NCI-H1436 (cell line): ENCODE data around the gene TRIM68.

Experiments
- DNase-seq: peaks from one replicate; lab custom pipeline; 2025; lab: John Stamatoyannopoulos, UW

Gene TRIM68

GRCh38 chr11:4606231-4607015, 1.6 kb downstream of the TRIM68 start:
- peak; percentile 20 for DNase-seq

- no peak for DNase-seq
Observed at GRCh38 chr11:4605057-4605456, 3.0 kb downstream of the TRIM68 start.

GRCh38 chr11:4593739-4594138, 14.3 kb downstream of the TRIM68 start, which contains the start of gene OR52I1:
Gene OR52I1 (plus strand): TSS chr11:4594039. CDS start chr11:4594039, 0 bp downstream.
- no peak for DNase-seq

GRCh38 chr11:4589017-4589416, 19.0 kb downstream of the TRIM68 start:
- no peak for DNase-seq

- no peak for DNase-seq
Observed at GRCh38 chr11:4581443-4581842, 26.6 kb downstream of the TRIM68 start, which contains the start of gene OR52I2. Gene OR52I2 (plus strand): TSS chr11:4581743.

GRCh38 chr11:4580124-4580523, 27.9 kb downstream of the TRIM68 start:
- DNase-seq: no peak

GRCh38 chr11:4578624-4579023, 29.4 kb downstream of the TRIM68 start:
- no peak for DNase-seq

- DNase-seq: no peak
Observed at GRCh38 chr11:4577761-4578160, 30.3 kb downstream of the TRIM68 start.

GRCh38 chr11:4576880-4577279, 31.2 kb downstream of the TRIM68 start:
- DNase-seq: no peak

- DNase-seq: no peak
Observed at GRCh38 chr11:4569075-4569474, 39.0 kb downstream of the TRIM68 start.

GRCh38 chr11:4565371-4565770, 42.7 kb downstream of the TRIM68 start:
- no peak for DNase-seq

- no peak for DNase-seq
Observed at GRCh38 chr11:4560467-4560866, 47.6 kb downstream of the TRIM68 start.

GRCh38 chr11:4559527-4560440, 48.2 kb downstream of the TRIM68 start:
- DNase-seq: no peak

- no peak for DNase-seq
Observed at GRCh38 chr11:4551346-4551979, 56.6 kb downstream of the TRIM68 start.
